ENCODE data around the gene HIGD1C.

DNA sequence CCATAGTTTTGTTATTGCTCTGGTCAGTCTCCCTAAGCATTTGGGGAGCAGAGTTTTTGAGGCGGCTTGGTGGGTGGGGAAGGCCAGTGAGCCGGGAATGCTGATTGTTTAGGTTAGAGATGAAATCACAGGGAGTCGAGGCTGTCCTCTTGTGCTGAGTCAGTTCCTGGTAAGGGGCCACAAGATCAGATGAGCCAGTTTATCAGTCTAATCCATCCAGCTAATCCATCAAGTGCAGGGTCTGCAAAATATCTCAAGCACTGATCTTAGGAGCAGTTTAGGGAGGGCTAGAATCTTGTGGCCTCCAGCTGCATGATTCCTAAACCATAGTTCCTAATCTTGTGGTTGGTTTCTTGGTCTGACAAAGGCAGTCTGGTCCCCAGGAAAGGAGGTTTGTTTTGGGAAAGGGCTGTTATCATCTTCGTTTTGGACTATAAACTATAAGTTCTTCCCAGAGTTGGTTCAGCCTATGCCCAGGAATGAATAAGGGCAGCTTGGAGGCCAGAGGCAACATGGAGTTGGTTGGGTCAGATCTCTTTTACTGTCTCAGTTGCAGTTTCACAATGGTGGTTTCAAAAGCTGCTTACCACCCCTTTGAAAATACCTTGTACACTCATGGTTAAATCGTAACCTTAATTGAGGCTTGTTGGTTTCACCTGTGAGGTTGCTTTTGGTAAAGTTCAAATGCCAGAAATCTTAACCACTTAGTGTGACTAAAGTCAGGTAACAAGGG is 33.6 kb upstream of the HIGD1C start:
- TF ChIP-seq, protein P1, sequence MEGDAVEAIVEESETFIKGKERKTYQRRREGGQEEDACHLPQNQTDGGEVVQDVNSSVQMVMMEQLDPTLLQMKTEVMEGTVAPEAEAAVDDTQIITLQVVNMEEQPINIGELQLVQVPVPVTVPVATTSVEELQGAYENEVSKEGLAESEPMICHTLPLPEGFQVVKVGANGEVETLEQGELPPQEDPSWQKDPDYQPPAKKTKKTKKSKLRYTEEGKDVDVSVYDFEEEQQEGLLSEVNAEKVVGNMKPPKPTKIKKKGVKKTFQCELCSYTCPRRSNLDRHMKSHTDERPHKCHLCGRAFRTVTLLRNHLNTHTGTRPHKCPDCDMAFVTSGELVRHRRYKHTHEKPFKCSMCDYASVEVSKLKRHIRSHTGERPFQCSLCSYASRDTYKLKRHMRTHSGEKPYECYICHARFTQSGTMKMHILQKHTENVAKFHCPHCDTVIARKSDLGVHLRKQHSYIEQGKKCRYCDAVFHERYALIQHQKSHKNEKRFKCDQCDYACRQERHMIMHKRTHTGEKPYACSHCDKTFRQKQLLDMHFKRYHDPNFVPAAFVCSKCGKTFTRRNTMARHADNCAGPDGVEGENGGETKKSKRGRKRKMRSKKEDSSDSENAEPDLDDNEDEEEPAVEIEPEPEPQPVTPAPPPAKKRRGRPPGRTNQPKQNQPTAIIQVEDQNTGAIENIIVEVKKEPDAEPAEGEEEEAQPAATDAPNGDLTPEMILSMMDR (IDR thresholded peaks at IDR 0.05) = no peak
- TF ChIP-seq POLR2A (IDR thresholded peaks at IDR 0.05) = no peak
